Esophagus squamous epithelium (tissue), 5 donors: ENCODE measurements around the gene HPN. TPM values are rescaled to one million over a fixed set of nuclear protein-coding genes. Genes with fewer than 3 reads are reported as not detected.
"Not testable (repeated sequence)": the region's sequence is repeated elsewhere in the genome, so short reads cannot be mapped to it uniquely, and the experiment has no call there.

Source experiments
- DNase-seq: peaks from one replicate; lab custom pipeline; 2025; lab: John Stamatoyannopoulos, UW
- H3K27ac ChIP-seq, 4 donors: fragments of 200-600 bp; sonication (generic); one replicate each; pipeline ENCODE4 v1.5.1; 2016 to 2019; ENCODE audit warnings: mild to moderate bottlenecking in 1 of 4
- H3K27me3 ChIP-seq, 4 donors: fragments of 200-600 bp; sonication (generic); 1 replicate in 3 of 4; 2 replicates in 1 of 4; pipeline versions ENCODE4 v1.5.1 to v1.6.0; 2017 to 2021; ENCODE audit warnings: antibody characterized with exemption in 1 of 4
- H3K36me3 ChIP-seq, 3 donors: fragments of 200-600 bp; sonication (generic); one replicate each; pipeline ENCODE4 v1.5.1; 2016 to 2019
- H3K4me1 ChIP-seq, 3 donors: fragments of 200-600 bp; sonication (generic); one replicate each; pipeline ENCODE4 v1.5.1; 2017 to 2019
- H3K4me3 ChIP-seq, 4 donors: fragments of 200-600 bp; sonication (generic); 1 replicate in 3 of 4; 2 replicates in 1 of 4; pipeline ENCODE4 v1.5.1; 2016 to 2019; ENCODE audit warnings: mild to moderate bottlenecking in 2 of 4, moderate library complexity in 1 of 4
- H3K9me3 ChIP-seq, 3 donors: fragments of 200-600 bp; sonication (generic); one replicate each; pipeline ENCODE4 v1.5.1; 2016 to 2019
- CTCF ChIP-seq, 6 experiments: fragments of 450-650 bp in 4 of 6; fragments of 200-600 bp in 2 of 6; sonication (generic) in 2 of 6; IDR thresholded peaks; one replicate each; pipeline ENCODE4 v1.5.1; 2016 to 2019; ENCODE audit warnings: antibody characterized with exemption in 6 of 6, mild to moderate bottlenecking in 4 of 6, moderate library complexity in 4 of 6
- POLR2A ChIP-seq, 4 donors: fragments of 450-650 bp; IDR thresholded peaks; one replicate each; pipeline ENCODE4 v1.6.1; 2017; ENCODE audit warnings: antibody characterized with exemption in 4 of 4, mild to moderate bottlenecking in 4 of 4, moderate library complexity in 3 of 4
- WGBS, 2 donors: methylation state at CpG; one replicate each; pipeline ENCODE4 v1.1.5; 2018; 5-methylcytosine and 5-hydroxymethylcytosine counted together
- intact Hi-C: fragments of 100-400 bp; cut with DNase I; formaldehyde crosslinking; loops from one replicate; pipeline ENCODE4 v1.15.0; 2022
- total RNA-seq, 4 donors: library from RNA; depleted of rRNA; stranded (reverse); fragments of >200 nt; gene quantifications; one replicate each; pipeline ENCODE4 v1.1.0, GENCODE V29; 2016
- donor health status: DM: yes; HTN: yes; CAD: no.

Gene HPN
- total RNA-seq, 4 donors from 2014 or later: 0.19 to 0.47 TPM; not detected in 2

- WGBS, 2 donors: 70 to 83% methylated on average over 9 to 13 of the region's 21 CpGs
- DNase-seq: no peak
- no peak for TF ChIP-seq POLR2A (IDR thresholded peaks at IDR 0.05)
- TF ChIP-seq CTCF (IDR thresholded peaks at IDR 0.05): no peak
These were observed 57.8 kb downstream of the HPN start for GRCh38 chr19:35099155-35099896.

GRCh38 chr19:35099897-35100275, 58.4 kb downstream of the HPN start:
- WGBS, 2 donors: 87 to 95% methylated on average over 3 to 11 of the region's 13 CpGs
- H3K27me3 ChIP-seq: no peaks in the 10 kb centered on the region
- DNase-seq: no peak
- TF ChIP-seq CTCF (IDR thresholded peaks at IDR 0.05): no peak
- no peak for TF ChIP-seq POLR2A (IDR thresholded peaks at IDR 0.05)
- H3K27ac ChIP-seq: no peak overlapping the region
- intact Hi-C loops: no loop called here
- peaks cover 12 to 43% (median 14%) of the 10 kb centered on the region in 3 donors for H3K4me1 ChIP-seq
- H3K36me3 ChIP-seq: no peaks in the 10 kb centered on the region
- H3K9me3 ChIP-seq: no peaks in the 10 kb centered on the region
- H3K4me3 ChIP-seq: no peak overlapping the region

More at GRCh38 chr19:35099155-35099896, 57.8 kb downstream of the HPN start:
- Histone ChIP-seq H3K9me3 (no peaks in the 10 kb centered on the region), H3K27me3 (no peaks in the 10 kb centered on the region), H3K36me3 (no peaks in the 10 kb centered on the region), H3K4me3 (no peak overlapping the region), H3K4me1 (peaks cover 12 to 47% (median 14%) of the 10 kb centered on the region in 3 donors), H3K27ac (peak overlapping the region in 3 of 4 donors; percentile 67 to 73 (median 69))
- intact Hi-C loops: no loop called here

GRCh38 chr19:35100588-35101533, 59.3 kb downstream of the HPN start:
- Histone ChIP-seq H3K4me3 (no peak overlapping the region), H3K27me3 (no peaks in the 10 kb centered on the region), H3K4me1 (peaks cover 10 to 33% (median 11%) of the 10 kb centered on the region in 3 donors), H3K36me3 (no peaks in the 10 kb centered on the region), H3K9me3 (no peaks in the 10 kb centered on the region), H3K27ac (no peak overlapping the region)
- TF ChIP-seq POLR2A (IDR thresholded peaks at IDR 0.05): no peak
- TF ChIP-seq CTCF (IDR thresholded peaks at IDR 0.05): no peak
- intact Hi-C loops: no loop called here
- WGBS, 2 donors: 81 to 84% methylated on average over 6 to 9 of the region's 16 CpGs
- DNase-seq: no peak

GRCh38 chr19:35101949-35102348, 60.4 kb downstream of the HPN start:
- H3K9me3 ChIP-seq, H3K27ac ChIP-seq, H3K4me3 ChIP-seq, intact Hi-C loops, DNase-seq, H3K27me3 ChIP-seq, H3K36me3 ChIP-seq: not testable (repeated sequence)
- 75 to 79% methylated on average over 9 to 10 of the region's 10 CpGs for WGBS, 2 donors
- peaks cover 7 to 28% (median 14%) of the 10 kb centered on the region in 3 donors for H3K4me1 ChIP-seq

- intact Hi-C loops, H3K36me3 ChIP-seq, H3K27me3 ChIP-seq, H3K27ac ChIP-seq, DNase-seq, H3K4me3 ChIP-seq, H3K9me3 ChIP-seq: not testable (repeated sequence)
- 78 to 80% methylated on average over 9 to 10 of the region's 10 CpGs for WGBS, 2 donors
- H3K4me1 ChIP-seq: peaks cover 9 to 33% (median 14%) of the 10 kb centered on the region in 3 donors
These were observed 62.1 kb downstream of the HPN start for GRCh38 chr19:35103614-35104013.

GRCh38 chr19:35104361-35104760, 62.8 kb downstream of the HPN start:
- no peaks in the 10 kb centered on the region for H3K36me3 ChIP-seq
- H3K9me3 ChIP-seq: no peaks in the 10 kb centered on the region
- H3K27me3 ChIP-seq: no peaks in the 10 kb centered on the region
- TF ChIP-seq POLR2A (IDR thresholded peaks at IDR 0.05) (no peak), CTCF (IDR thresholded peaks at IDR 0.05) (no peak)
- peaks cover 5 to 33% (median 17%) of the 10 kb centered on the region in 3 donors for H3K4me1 ChIP-seq
- intact Hi-C loops: no loop called here
- no peak for DNase-seq
- H3K27ac ChIP-seq: no peak overlapping the region
- WGBS, 2 donors: 89 to 96% methylated on average over 7 to 9 of the region's 11 CpGs
- no peak overlapping the region for H3K4me3 ChIP-seq
